Testis (tissue), 3 donors: ENCODE measurements around the gene RNU6-1. TPM values are rescaled to one million over a fixed set of nuclear protein-coding genes. Genes with fewer than 3 reads are reported as not detected.

ENCODE experiments used
- DNase-seq: peaks from one replicate; pipeline ENCODE4 v3.0.0-alpha.2; 2019
- H3K27ac ChIP-seq, 2 donors: fragments of 200-600 bp; sonication (generic); one replicate each; pipeline ENCODE4 v1.5.1; 2019
- H3K27me3 ChIP-seq: fragments of 200-600 bp; sonication (generic); one replicate; pipeline ENCODE4 v1.5.1; 2019
- H3K36me3 ChIP-seq: fragments of 200-600 bp; sonication (generic); one replicate; pipeline ENCODE4 v1.5.1; 2017; ENCODE audit warnings: low read depth; ENCODE audit errors: missing control alignments
- H3K4me1 ChIP-seq: fragments of 200-600 bp; sonication (generic); one replicate; pipeline ENCODE4 v1.5.1; 2019
- H3K4me3 ChIP-seq, 2 donors: fragments of 200-600 bp; sonication (generic); one replicate each; pipeline ENCODE4 v1.5.1; 2017 to 2019
- H3K9me3 ChIP-seq: fragments of 200-600 bp; sonication (generic); one replicate; pipeline ENCODE4 v1.5.1; 2017
- POLR2A ChIP-seq: fragments of 450-650 bp; IDR thresholded peaks from one replicate; pipeline ENCODE4 v1.6.1; 2017; ENCODE audit warnings: antibody characterized with exemption, mild to moderate bottlenecking, moderate library complexity
- WGBS, 2 donors: methylation state at CpG; one replicate each; pipeline ENCODE4 v1.1.5; 2018; 5-methylcytosine and 5-hydroxymethylcytosine counted together
- intact Hi-C: fragments of 100-400 bp; cut with DNase I; formaldehyde crosslinking; loops from one replicate; pipeline ENCODE4 v1.15.1; 2023; ENCODE audit warnings: low total_unique reads
- polyA plus RNA-seq: library from polyadenylated mRNA; stranded (reverse); fragments of 350-450 nt; fragmentation: Illumina TruSeq; extraction: RNeasy Lipid Tissue Mini Kit (QIAGEN cat#74804); gene quantifications from one replicate; pipeline ENCODE4 v1.2.3, GENCODE V29; 2014; ENCODE audit warnings: low read depth, low replicate concordance; ENCODE audit not compliant: insufficient read depth
- total RNA-seq, 2 donors: library from RNA; depleted of rRNA; stranded (reverse); fragments of >200 nt; gene quantifications; one replicate each; pipeline ENCODE4 v1.2.3, GENCODE V29; 2016
- TF ChIP-seq, protein P1 (sequence below), 3 experiments: fragments of 450-650 bp in 2 of 3; fragments of 200-600 bp in 1 of 3; sonication (generic) in 1 of 3; IDR thresholded peaks; one replicate each; pipeline ENCODE4 v1.5.1; 2016 to 2019; ENCODE audit warnings: antibody characterized with exemption in 3 of 3, mild to moderate bottlenecking in 2 of 3, moderate library complexity in 1 of 3

Gene RNU6-1
- total and polyA plus RNA-seq, 3 donors from 2014 or later, result not detected

DNA sequence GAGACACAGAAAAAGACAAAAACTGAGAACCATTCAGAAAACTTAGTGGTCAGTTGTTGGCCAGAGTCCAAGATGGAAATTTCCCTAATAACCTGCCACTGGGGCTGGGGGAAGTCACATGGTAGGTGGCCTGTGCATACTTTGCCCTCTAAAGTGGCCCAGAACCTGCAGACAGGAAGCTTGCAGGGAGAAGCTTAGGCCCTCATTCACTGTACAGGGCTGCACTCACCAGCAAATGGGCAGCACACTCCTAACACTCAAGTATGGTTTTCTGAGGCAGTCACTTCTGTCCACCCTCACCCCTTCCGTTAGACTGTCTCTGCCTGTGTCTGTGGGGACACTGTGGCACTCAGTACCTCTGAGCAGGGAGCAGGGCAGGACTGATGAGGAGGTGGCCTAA, 14.5 kb upstream of the RNU6-1 start:
- H3K27ac ChIP-seq, result no peak overlapping the region
- peaks cover 5% of the 10 kb centered on the region for H3K4me1 ChIP-seq
- no peaks in the 10 kb centered on the region for H3K9me3 ChIP-seq
- no peaks in the 10 kb centered on the region for H3K27me3 ChIP-seq
- no peaks in the 10 kb centered on the region for H3K36me3 ChIP-seq
- WGBS, 2 donors, result 71 to 88% methylated on average over 1 of the region's 1 CpG
- TF ChIP-seq POLR2A, result no peak
- TF ChIP-seq, protein P1, sequence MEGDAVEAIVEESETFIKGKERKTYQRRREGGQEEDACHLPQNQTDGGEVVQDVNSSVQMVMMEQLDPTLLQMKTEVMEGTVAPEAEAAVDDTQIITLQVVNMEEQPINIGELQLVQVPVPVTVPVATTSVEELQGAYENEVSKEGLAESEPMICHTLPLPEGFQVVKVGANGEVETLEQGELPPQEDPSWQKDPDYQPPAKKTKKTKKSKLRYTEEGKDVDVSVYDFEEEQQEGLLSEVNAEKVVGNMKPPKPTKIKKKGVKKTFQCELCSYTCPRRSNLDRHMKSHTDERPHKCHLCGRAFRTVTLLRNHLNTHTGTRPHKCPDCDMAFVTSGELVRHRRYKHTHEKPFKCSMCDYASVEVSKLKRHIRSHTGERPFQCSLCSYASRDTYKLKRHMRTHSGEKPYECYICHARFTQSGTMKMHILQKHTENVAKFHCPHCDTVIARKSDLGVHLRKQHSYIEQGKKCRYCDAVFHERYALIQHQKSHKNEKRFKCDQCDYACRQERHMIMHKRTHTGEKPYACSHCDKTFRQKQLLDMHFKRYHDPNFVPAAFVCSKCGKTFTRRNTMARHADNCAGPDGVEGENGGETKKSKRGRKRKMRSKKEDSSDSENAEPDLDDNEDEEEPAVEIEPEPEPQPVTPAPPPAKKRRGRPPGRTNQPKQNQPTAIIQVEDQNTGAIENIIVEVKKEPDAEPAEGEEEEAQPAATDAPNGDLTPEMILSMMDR (IDR thresholded peaks at IDR 0.05), result no peak
- no peak overlapping the region for H3K4me3 ChIP-seq
- DNase-seq, result no peak
- intact Hi-C loops, result no loop called here

DNA sequence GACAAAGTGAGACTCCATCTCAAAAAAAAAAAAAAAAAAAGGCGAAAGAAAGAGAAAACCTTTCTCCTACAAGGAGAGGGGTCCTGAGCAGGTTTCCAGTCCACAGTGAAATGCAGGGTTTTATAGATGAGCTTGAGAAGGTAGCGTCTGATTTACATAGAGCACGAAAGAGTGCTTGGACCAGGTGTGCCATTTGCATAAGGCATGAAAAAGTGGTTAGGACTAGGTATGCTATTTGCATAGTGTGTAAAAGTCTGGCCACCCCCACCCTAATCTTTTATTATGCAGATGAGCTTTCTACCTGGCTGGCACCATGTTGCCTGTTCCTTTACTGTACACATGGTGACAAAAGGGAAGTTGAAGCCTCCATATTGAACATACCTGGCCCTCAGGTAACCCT, 13.6 kb upstream of the RNU6-1 start:
- H3K4me3 ChIP-seq, result no peak overlapping the region
- no peak overlapping the region for H3K27ac ChIP-seq
- intact Hi-C loops, result no loop called here
- no peaks in the 10 kb centered on the region for H3K9me3 ChIP-seq
- WGBS, 2 donors, result 88 to 92% methylated on average over 3 of the region's 3 CpGs
- H3K27me3 ChIP-seq, result no peaks in the 10 kb centered on the region
- no peaks in the 10 kb centered on the region for H3K36me3 ChIP-seq
- TF ChIP-seq, protein P1 (IDR thresholded peaks at IDR 0.05), result no peak
- no peak for TF ChIP-seq POLR2A
- H3K4me1 ChIP-seq, result peaks cover 5% of the 10 kb centered on the region
- DNase-seq, result no peak

- no peak overlapping the region for H3K27ac ChIP-seq
- no peak for TF ChIP-seq POLR2A
- TF ChIP-seq, protein P1 (IDR thresholded peaks at IDR 0.05), result no peak
- no peaks in the 10 kb centered on the region for H3K9me3 ChIP-seq
- no peak overlapping the region for H3K4me3 ChIP-seq
- intact Hi-C loops, result no loop called here
- no peak for DNase-seq
- no peaks in the 10 kb centered on the region for H3K36me3 ChIP-seq
- peaks cover 5% of the 10 kb centered on the region for H3K4me1 ChIP-seq
- WGBS, 2 donors, result 70 to 72% methylated on average over 3 of the region's 3 CpGs
- no peaks in the 10 kb centered on the region for H3K27me3 ChIP-seq
Observed at GRCh38 chr15:67852418-67852817, 12.6 kb upstream of the RNU6-1 start.

DNA sequence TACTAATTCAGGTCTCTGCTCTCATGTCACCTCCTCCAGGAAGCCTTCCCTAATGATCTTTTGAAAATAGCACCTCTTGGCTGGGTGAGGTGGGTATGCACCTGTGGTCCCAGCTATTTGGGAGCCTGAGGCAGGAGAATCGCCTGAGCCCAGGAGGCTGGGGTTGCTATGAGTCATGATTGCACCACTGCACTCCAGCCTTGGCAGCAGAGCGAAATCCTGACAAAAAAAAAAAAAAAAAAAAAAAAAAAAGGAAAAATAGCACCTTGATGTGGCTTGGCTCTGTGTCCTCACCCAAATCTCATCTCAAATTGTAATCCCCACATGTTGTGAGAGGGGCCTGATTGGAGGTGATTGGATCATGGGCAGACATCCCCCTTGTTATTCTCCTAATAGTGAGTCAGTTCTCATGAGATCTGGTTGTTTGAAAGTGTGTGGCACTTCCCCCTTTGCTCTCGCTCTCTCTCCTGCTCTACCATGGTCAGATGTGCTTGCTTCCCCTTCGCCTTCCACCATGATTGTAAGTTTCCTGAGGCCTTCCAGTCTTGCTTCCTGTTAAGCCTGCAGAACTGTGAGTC, 11.2 kb upstream of the RNU6-1 start:
- Histone ChIP-seq H3K36me3 (no peaks in the 10 kb centered on the region), H3K27ac (no peak overlapping the region), H3K27me3 (no peaks in the 10 kb centered on the region), H3K4me3 (no peak overlapping the region), H3K9me3 (no peaks in the 10 kb centered on the region), H3K4me1 (peaks cover 3% of the 10 kb centered on the region)
- WGBS, 2 donors, result 89 to 91% methylated on average over 4 of the region's 4 CpGs
- TF ChIP-seq, protein P1 (IDR thresholded peaks at IDR 0.05), result no peak
- TF ChIP-seq POLR2A, result no peak
- intact Hi-C loops, result no loop called here
- no peak for DNase-seq

DNA sequence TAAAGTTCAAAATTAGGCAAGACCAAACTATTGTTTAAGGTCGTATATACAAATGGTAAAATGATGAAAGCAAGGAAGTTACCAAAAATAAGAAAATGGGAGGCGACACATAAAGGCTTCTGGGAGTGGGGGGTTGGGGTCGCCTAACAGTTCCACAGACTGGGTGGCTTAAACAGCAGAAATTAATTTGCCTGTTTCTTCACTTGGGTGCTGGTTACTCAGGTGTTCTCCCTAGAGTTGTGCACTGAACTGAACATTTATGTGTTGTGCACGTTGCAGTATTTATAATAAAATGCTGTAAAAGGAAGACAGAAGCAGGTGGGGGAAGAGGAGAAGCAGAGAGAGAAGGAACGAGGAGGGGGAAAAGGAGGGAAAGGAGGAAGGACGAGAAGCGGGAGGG, 10.5 kb upstream of the RNU6-1 start:
- DNase-seq, result no peak
- H3K4me3 ChIP-seq, result no peak overlapping the region
- no peak overlapping the region for H3K27ac ChIP-seq
- peaks cover 4% of the 10 kb centered on the region for H3K4me1 ChIP-seq
- 59 to 73% methylated on average over 7 of the region's 7 CpGs for WGBS, 2 donors
- TF ChIP-seq POLR2A, result no peak
- TF ChIP-seq, protein P1 (IDR thresholded peaks at IDR 0.05), result no peak
- no peaks in the 10 kb centered on the region for H3K9me3 ChIP-seq
- intact Hi-C loops, result no loop called here
- no peaks in the 10 kb centered on the region for H3K27me3 ChIP-seq
- no peaks in the 10 kb centered on the region for H3K36me3 ChIP-seq
